MCF 10A (cell line): ENCODE measurements around the gene SLC25A26. TPM values are rescaled to one million over a fixed set of nuclear protein-coding genes. Genes with fewer than 3 reads are reported as not detected.

Experiments used
- BruUV-seq: library from RNA; stranded (reverse); fragments of 400-500 nt; replicated peaks from 2 replicates; lab custom pipeline; 2021; lab: Mats Ljungman, UMichigan
- CTCF ChIA-PET: fragments of 300-600 bp; sonication (Branson Sonifier 250); formaldehyde crosslinking; extraction: SDS; loops from one replicate; lab custom pipeline; 2021; ENCODE audit warnings: antibody characterized with exemption, inconsistent platforms; lab: Yijun Ruan, JAX
- POLR2A ChIA-PET: fragments of 300-600, 350-650 bp; sonication (Branson Sonifier 250); formaldehyde crosslinking; extraction: SDS; loops from one replicate; lab custom pipeline; 2020; ENCODE audit warnings: antibody characterized with exemption, inconsistent platforms; lab: Yijun Ruan, JAX
- DNase-seq: peaks from one replicate; pipeline ENCODE4 v3.0.0-alpha.2; 2018; ENCODE audit not compliant: unreplicated experiment
- H3K27ac Mint-ChIP-seq: one replicate; pipeline ENCODE4 v1.8.0; 2022; ENCODE audit warnings: mild to moderate bottlenecking, low read depth, mixed read lengths; ENCODE audit not compliant: unreplicated experiment
- H3K27me3 Mint-ChIP-seq: one replicate; pipeline ENCODE4 v1.8.0; 2022; ENCODE audit warnings: mixed read lengths; ENCODE audit not compliant: insufficient read depth, unreplicated experiment
- H3K36me3 Mint-ChIP-seq: one replicate; pipeline ENCODE4 v1.8.0; 2022; ENCODE audit warnings: mild to moderate bottlenecking, moderate library complexity, mixed read lengths; ENCODE audit not compliant: insufficient read depth, unreplicated experiment
- H3K4me1 Mint-ChIP-seq: one replicate; pipeline ENCODE4 v1.8.0; 2022; ENCODE audit warnings: mixed read lengths; ENCODE audit not compliant: insufficient read depth, unreplicated experiment
- H3K4me3 Mint-ChIP-seq: one replicate; pipeline ENCODE4 v1.8.0; 2022; ENCODE audit warnings: mild to moderate bottlenecking, moderate library complexity, mixed read lengths; ENCODE audit not compliant: unreplicated experiment
- H3K9me3 Mint-ChIP-seq: one replicate; pipeline ENCODE4 v1.8.0; 2022; ENCODE audit warnings: mixed read lengths; ENCODE audit not compliant: unreplicated experiment
- CTCF ChIP-seq: fragments of 200-600 bp; IDR thresholded peaks from one replicate; pipeline ENCODE4 v1.8.0; 2022; ENCODE audit warnings: antibody characterized with exemption, mild to moderate bottlenecking; ENCODE audit not compliant: unreplicated experiment
- intact Hi-C: fragments of 100-400 bp; cut with micrococcal nuclease; formaldehyde crosslinking; loops from 2 replicates; pipeline ENCODE4 v1.14.1; 2022
- total RNA-seq: library from RNA; stranded (reverse); gene quantifications from 2 replicates; pipeline ENCODE4 v1.2.3, GENCODE V29; 2022

SLC25A26 gene
- total RNA-seq, 1 experiment from 2014 or later: 24.8 TPM

GRCh38 chr3:66179793-66180192, 41.0 kb upstream of the SLC25A26 start:
- no peak overlapping the region for H3K4me3 Mint-ChIP-seq
- TF ChIP-seq CTCF: no peak
- no peaks in the 10 kb centered on the region for H3K9me3 Mint-ChIP-seq
- intact Hi-C loops: no loop called here
- no peaks in the 10 kb centered on the region for H3K27me3 Mint-ChIP-seq
- H3K36me3 Mint-ChIP-seq: no peaks in the 10 kb centered on the region
- H3K4me1 Mint-ChIP-seq: no peaks in the 10 kb centered on the region
- no TSS peak for BruUV-seq
- no peak overlapping the region for H3K27ac Mint-ChIP-seq
- no peak for DNase-seq
- ChIA-PET CTCF (no interaction called here), POLR2A (no interaction called here)

GRCh38 chr3:66181764-66182163, 39.0 kb upstream of the SLC25A26 start:
- H3K36me3 Mint-ChIP-seq: no peaks in the 10 kb centered on the region
- peaks cover 6% of the 10 kb centered on the region for H3K9me3 Mint-ChIP-seq
- intact Hi-C loops: no loop called here
- no peaks in the 10 kb centered on the region for H3K27me3 Mint-ChIP-seq
- no peak for DNase-seq
- BruUV-seq: no TSS peak
- no peak for TF ChIP-seq CTCF
- CTCF ChIA-PET: interaction anchor here (0.6 kb wide), 1 partner anchor 368 kb away, joined by 7 read pairs; no protein-coding TSS in a partner anchor
- POLR2A ChIA-PET: interaction anchor here (1.1 to 1.2 kb wide), 2 partner anchors 18 to 30 kb away, joined by 3 to 6 read pairs; no protein-coding TSS in a partner anchor
- H3K4me3 Mint-ChIP-seq: no peak overlapping the region
- H3K27ac Mint-ChIP-seq: no peak overlapping the region
- H3K4me1 Mint-ChIP-seq: no peaks in the 10 kb centered on the region

GRCh38 chr3:66182246-66182645, 38.6 kb upstream of the SLC25A26 start:
- intact Hi-C loops: no loop called here
- no peaks in the 10 kb centered on the region for H3K4me1 Mint-ChIP-seq
- H3K4me3 Mint-ChIP-seq: no peak overlapping the region
- ChIA-PET CTCF (no interaction called here), POLR2A (interaction anchor here (1.1 to 1.2 kb wide), 2 partner anchors 18 to 31 kb away, joined by 3 to 6 read pairs; no protein-coding TSS in a partner anchor)
- no peaks in the 10 kb centered on the region for H3K36me3 Mint-ChIP-seq
- BruUV-seq: no TSS peak
- no peaks in the 10 kb centered on the region for H3K27me3 Mint-ChIP-seq
- TF ChIP-seq CTCF: no peak
- no peak for DNase-seq
- no peak overlapping the region for H3K27ac Mint-ChIP-seq
- H3K9me3 Mint-ChIP-seq: peaks cover 8% of the 10 kb centered on the region

DNA sequence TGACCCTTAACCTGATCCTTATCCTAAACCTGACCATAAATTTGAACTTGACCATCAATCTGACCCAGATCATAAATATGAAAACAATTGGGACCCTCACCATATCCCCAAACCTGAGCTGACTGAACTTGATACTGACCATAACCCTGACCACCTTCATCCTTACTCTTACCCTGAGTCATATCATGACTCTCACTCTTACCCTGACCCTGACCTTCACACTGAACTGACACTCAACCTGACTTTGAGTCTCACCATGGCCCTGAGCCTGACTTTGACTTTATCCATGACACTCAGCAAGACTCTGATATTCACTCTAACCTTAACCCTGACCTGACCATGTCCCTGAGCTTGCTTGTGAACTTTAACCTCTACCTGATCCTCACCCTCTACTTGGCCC, 34.3 kb upstream of the SLC25A26 start:
- Mint-ChIP-seq H3K4me1 (no peaks in the 10 kb centered on the region), H3K27ac (no peak overlapping the region), H3K36me3 (no peaks in the 10 kb centered on the region), H3K9me3 (peaks cover 8% of the 10 kb centered on the region), H3K4me3 (no peak overlapping the region), H3K27me3 (no peaks in the 10 kb centered on the region)
- intact Hi-C loops: no loop called here
- TF ChIP-seq CTCF: no peak
- BruUV-seq: no TSS peak
- ChIA-PET POLR2A (no interaction called here), CTCF (interaction anchor here (1.0 kb wide), 1 partner anchor 47 kb away, joined by 3 read pairs; no protein-coding TSS in a partner anchor)
- no peak for DNase-seq
